Activated naive CD4-positive, alpha-beta T cell treated with anti-CD3 and anti-CD28 coated beads, Interleukin-2, amount 50 U/mL, for 24 hours (primary cell): ENCODE data around the gene CYBC1.
A peak's percentile ranks its signal among the peaks of the same experiment; 100 is the strongest.
"Not testable (repeated sequence)": the region's sequence is repeated elsewhere in the genome, so short reads cannot be mapped to it uniquely, and the experiment has no call there.

ENCODE experiments used
- H3K27ac Mint-ChIP-seq: one replicate; pipeline ENCODE4 v1.8.0; 2021; ENCODE audit warnings: mild to moderate bottlenecking, mixed read lengths
- H3K27me3 Mint-ChIP-seq: one replicate; pipeline ENCODE4 v1.8.0; 2021; ENCODE audit warnings: mixed read lengths
- H3K36me3 Mint-ChIP-seq: one replicate; pipeline ENCODE4 v1.8.0; 2021; ENCODE audit warnings: mixed read lengths
- H3K4me1 Mint-ChIP-seq: one replicate; pipeline ENCODE4 v1.8.0; 2021; ENCODE audit warnings: mixed read lengths
- H3K4me3 Mint-ChIP-seq: one replicate; pipeline ENCODE4 v1.8.0; 2021; ENCODE audit warnings: mild to moderate bottlenecking, mixed read lengths
- H3K9me3 Mint-ChIP-seq: one replicate; pipeline ENCODE4 v1.8.0; 2021; ENCODE audit warnings: mixed read lengths

CYBC1 gene

DNA sequence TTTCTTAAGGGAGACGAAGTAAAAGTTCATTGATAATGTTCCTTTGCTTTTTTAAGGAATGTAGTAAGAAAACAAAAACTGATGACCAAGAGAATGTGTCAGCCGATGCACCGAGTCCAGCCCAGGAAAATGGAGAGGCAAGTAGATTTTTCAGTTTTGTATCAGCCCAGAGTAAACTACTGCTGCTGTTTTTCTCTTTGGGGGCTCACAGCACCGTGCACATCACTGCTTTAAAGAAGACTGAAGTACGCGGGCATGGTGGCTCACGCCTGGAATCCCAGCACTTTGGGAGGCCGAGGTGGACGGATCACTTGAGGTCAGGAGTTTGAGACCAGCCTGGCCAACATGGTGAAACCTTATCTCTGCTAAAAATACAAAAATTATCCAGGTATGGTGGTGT is 9.4 kb upstream of the CYBC1 start:
- peaks cover 42% of the 10 kb centered on the region for H3K4me1 Mint-ChIP-seq
- H3K36me3 Mint-ChIP-seq: peaks cover 14% of the 10 kb centered on the region
- not testable (repeated sequence) for H3K27ac Mint-ChIP-seq, H3K4me3 Mint-ChIP-seq, H3K9me3 Mint-ChIP-seq, H3K27me3 Mint-ChIP-seq

DNA sequence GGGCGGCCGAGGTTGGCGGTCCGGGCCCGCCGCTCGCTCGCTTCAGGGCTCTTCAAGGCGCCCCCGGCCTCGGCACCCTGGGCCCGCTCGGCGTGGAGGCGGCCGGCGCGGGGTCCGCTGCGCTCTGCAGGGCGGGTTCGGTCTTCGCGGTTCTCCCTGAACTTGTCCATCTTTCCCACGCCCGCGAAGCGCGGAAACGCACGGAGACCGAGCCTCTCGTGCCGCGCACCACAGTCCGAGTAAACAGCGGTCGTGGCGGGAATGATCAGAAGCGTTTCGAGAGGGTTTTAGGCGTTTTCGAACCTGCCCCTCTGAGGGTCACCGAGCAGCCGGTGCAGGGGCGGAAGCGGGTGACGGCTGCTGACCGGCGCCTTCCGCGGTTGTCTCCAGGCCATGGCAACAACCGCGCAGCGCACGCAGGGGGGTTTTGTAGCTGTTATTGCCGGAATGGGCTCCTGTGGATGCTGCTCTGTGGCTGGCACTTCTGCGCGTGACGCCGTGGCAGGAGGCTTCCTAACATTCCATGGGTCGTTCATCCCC is 8.4 kb upstream of the CYBC1 start:
- Mint-ChIP-seq H3K9me3 (no peaks in the 10 kb centered on the region), H3K4me1 (peaks cover 36% of the 10 kb centered on the region), H3K27me3 (no peaks in the 10 kb centered on the region), H3K4me3 (peak overlapping the region; percentile 91), H3K27ac (no peak overlapping the region), H3K36me3 (peaks cover 8% of the 10 kb centered on the region)

- Mint-ChIP-seq H3K36me3 (peaks cover 8% of the 10 kb centered on the region), H3K4me3 (peak within 1 kb of the TSS; percentile 91), H3K27me3 (no peaks in the 10 kb centered on the region), H3K27ac (peak within 1 kb of the TSS; percentile 99), H3K4me1 (peaks cover 36% of the 10 kb centered on the region), H3K9me3 (no peaks in the 10 kb centered on the region)
Measured at GRCh38 chr17:82458179-82458884, 7.8 kb upstream of the CYBC1 start, which contains the start of gene NARF. Gene NARF (plus strand): TSS chr17:82458741. CDS start chr17:82458804, 63 bp downstream.

DNA sequence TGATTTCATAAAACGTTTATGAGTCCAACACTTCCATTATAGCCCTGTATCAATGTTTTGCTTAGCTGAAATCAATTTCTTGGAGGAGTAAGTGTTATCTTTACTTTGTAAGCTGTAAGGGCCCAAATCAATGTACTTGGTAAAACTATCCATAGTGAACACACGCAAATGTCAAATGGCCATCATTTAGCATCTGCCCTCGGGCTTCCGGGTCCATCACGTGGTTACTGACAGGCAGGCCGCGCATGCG is 7.3 kb upstream of the CYBC1 start:
- H3K9me3 Mint-ChIP-seq: no peaks in the 10 kb centered on the region
- H3K27ac Mint-ChIP-seq: peak overlapping the region; percentile 99

GRCh38 chr17:82457073-82457928 is 6.7 kb upstream of the CYBC1 start:
- H3K4me1 Mint-ChIP-seq: peaks cover 37% of the 10 kb centered on the region
- H3K27me3 Mint-ChIP-seq: no peaks in the 10 kb centered on the region
- H3K36me3 Mint-ChIP-seq: peaks cover 4% of the 10 kb centered on the region
- H3K9me3 Mint-ChIP-seq: no peaks in the 10 kb centered on the region
- H3K4me3 Mint-ChIP-seq: peak overlapping the region; percentile 91
- H3K27ac Mint-ChIP-seq: peak overlapping the region; percentile 99

More for the DNA sequence above, 7.3 kb upstream of the CYBC1 start:
- Mint-ChIP-seq H3K27me3 (no peaks in the 10 kb centered on the region), H3K4me1 (peaks cover 39% of the 10 kb centered on the region), H3K4me3 (peak overlapping the region; percentile 91), H3K36me3 (peaks cover 8% of the 10 kb centered on the region)

GRCh38 chr17:82453706-82454105 is 3.2 kb upstream of the CYBC1 start:
- H3K4me3 Mint-ChIP-seq, H3K27me3 Mint-ChIP-seq, H3K9me3 Mint-ChIP-seq, H3K36me3 Mint-ChIP-seq: not testable (repeated sequence)
- peak overlapping the region; percentile 65 for H3K27ac Mint-ChIP-seq
- H3K4me1 Mint-ChIP-seq: peaks cover 41% of the 10 kb centered on the region

DNA sequence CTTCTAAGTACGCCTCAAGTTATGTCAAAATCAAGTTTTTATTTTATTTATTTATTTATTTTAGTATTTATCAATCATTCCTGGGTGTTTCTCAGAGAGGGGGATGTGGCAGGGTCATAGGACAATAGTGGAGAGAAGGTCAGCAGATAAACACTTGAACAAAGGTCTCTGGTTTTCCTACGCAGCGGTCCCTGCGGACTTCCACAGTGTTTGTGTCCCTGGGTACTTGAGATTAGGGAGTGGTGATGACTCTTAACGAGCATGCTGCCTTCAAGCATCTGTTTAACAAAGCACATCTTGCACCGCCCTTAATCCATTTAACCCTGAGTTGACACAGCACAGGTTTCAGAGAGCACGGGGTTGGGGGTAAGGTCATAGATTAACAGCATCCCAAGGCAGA is 2.6 kb upstream of the CYBC1 start:
- not testable (repeated sequence) for H3K36me3 Mint-ChIP-seq, H3K27me3 Mint-ChIP-seq, H3K9me3 Mint-ChIP-seq
- peak overlapping the region; percentile 4 for H3K27ac Mint-ChIP-seq
- H3K4me1 Mint-ChIP-seq: peaks cover 42% of the 10 kb centered on the region
- H3K4me3 Mint-ChIP-seq: peak overlapping the region; percentile 15

GRCh38 chr17:82452162-82452561 is 1.6 kb upstream of the CYBC1 start:
- Mint-ChIP-seq H3K27me3 (no peaks in the 10 kb centered on the region), H3K9me3 (no peaks in the 10 kb centered on the region), H3K4me1 (peaks cover 39% of the 10 kb centered on the region), H3K4me3 (peak overlapping the region; percentile 97), H3K36me3 (peaks cover 1% of the 10 kb centered on the region), H3K27ac (peak overlapping the region; percentile 97)

- Mint-ChIP-seq H3K4me1 (peaks cover 45% of the 10 kb centered on the region), H3K4me3 (peak overlapping the region; percentile 97), H3K27me3 (no peaks in the 10 kb centered on the region), H3K36me3 (peaks cover 1% of the 10 kb centered on the region), H3K9me3 (no peaks in the 10 kb centered on the region), H3K27ac (peak overlapping the region; percentile 99)
Measured at GRCh38 chr17:82449883-82450356, 632 bp downstream of the CYBC1 start.

DNA sequence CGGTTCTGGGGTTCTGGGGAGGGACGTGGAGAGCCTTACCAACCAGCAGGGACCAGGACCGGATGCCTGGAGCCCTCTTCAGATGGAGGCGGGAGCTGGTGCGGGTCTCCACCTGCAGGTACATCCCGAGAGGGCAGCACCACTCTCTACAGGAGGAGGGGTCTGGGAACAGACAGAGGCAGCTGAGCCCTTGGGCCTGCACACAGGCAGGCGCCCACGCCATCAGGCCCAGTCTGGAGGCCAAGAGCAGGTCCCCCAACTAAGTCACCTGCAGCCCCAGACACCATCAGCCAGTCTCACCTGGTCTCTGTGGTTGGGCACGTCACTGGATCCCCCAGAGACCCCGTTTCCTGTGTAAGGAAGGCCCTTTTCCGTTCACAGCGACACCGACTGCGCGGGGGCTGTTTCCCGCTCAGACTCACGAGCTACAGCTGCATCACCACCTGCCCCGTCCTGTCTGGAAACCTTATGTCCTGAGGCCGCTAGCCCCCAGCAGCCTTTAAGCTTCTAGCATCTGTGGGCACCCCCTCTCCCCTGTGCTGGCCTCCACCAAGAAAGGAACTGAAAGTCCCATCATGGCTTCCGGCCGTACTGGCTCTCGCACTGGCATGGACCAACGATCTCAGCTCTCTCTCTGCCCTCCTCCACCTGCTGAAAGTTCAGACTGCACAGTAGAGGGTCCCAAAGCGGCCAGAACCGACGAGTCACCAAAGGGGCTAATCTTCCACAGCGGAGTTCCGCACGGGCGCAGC is 1.2 kb downstream of the CYBC1 start:
- Mint-ChIP-seq H3K4me1 (peaks cover 45% of the 10 kb centered on the region), H3K4me3 (peak overlapping the region; percentile 97), H3K27me3 (no peaks in the 10 kb centered on the region), H3K36me3 (peaks cover 1% of the 10 kb centered on the region), H3K27ac (peak overlapping the region; percentile 99), H3K9me3 (no peaks in the 10 kb centered on the region)

DNA sequence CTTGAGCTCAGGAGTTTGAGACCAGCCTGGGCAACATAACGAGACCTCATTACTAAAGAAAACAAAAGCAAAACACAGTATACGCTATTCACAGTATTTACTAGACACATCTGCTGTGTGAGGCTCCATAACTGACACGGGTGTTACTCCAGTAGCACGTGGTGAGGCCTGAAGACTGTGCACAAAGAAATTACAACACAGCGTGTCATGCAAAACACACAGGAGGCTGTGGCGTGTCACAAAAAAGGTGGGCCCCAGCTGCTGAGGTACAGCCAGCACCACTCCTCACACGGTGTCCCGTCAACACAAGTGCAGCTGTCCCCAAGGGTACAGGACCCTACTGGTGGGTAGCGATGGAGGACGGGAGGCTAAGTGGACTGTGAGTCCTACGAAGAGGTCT is 2.7 kb downstream of the CYBC1 start:
- Mint-ChIP-seq H3K4me1 (peaks cover 45% of the 10 kb centered on the region), H3K27ac (peak overlapping the region; percentile 93), H3K9me3 (no peaks in the 10 kb centered on the region), H3K36me3 (peaks cover 1% of the 10 kb centered on the region), H3K4me3 (peak overlapping the region; percentile 55), H3K27me3 (no peaks in the 10 kb centered on the region)

DNA sequence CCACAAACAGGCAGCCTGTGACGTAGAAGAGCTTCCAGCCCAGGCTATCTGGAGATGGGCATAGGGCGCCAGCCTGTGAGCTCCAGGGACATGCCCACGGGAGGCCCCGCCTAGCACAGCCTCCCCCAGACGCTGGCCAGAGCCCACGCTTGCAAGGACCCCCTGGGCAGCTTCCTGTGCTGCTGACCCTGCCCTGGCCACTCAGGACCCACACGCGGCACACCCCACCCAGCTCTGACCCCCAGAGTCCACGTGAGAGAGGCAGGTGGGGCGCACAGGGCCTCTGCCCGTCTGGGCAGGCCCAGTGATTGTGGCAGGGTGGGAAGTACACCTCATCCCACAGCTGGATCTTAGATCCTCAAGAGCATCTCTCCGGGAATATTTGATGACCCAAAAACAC is 3.9 kb downstream of the CYBC1 start:
- Mint-ChIP-seq H3K4me1 (peaks cover 36% of the 10 kb centered on the region), H3K27ac (peak overlapping the region; percentile 90), H3K9me3 (no peaks in the 10 kb centered on the region), H3K4me3 (no peak overlapping the region), H3K27me3 (no peaks in the 10 kb centered on the region), H3K36me3 (peaks cover 1% of the 10 kb centered on the region)

DNA sequence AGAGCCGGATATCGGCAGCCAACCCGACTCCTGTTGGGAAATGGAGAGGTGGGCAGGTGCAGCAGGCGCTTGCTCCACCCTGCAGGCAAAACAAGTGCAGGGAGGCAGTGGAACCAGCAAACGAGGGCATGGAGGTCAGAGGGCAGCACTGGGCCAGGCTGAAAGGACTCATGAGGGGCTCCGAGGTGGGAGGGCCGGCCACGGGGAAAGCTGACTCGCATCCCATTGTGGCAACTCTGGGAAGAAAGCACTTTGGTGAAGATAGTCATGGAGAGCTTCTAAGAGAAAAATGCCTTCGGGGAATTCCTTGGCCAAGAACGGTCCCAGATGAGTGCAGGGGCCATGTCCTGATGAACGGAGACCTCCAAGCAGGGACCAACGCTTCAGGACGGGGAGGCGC is 4.4 kb downstream of the CYBC1 start:
- Mint-ChIP-seq H3K9me3 (no peaks in the 10 kb centered on the region), H3K4me1 (peaks cover 31% of the 10 kb centered on the region), H3K4me3 (no peak overlapping the region), H3K27me3 (no peaks in the 10 kb centered on the region), H3K36me3 (peaks cover 1% of the 10 kb centered on the region), H3K27ac (no peak overlapping the region)

DNA sequence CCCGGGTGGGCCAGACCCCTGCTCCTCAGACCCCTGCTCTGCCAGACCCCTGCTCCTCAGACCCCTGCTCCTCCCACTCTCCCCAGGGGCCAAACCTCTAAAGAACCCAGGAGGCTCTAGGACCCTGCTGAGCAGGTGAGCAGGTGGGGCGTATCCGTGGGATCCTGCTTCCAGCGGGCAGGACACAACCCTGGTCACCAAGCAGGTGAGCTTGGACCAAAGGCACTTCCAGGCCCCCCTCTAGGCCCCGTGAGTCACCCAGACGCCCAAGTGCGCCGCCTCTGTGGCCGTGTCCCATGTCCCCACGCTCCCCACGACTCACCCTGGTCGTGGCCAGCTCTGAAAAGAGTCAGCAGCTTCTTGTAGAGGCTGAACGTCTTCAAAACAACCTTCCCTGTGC is 5.0 kb downstream of the CYBC1 start:
- Mint-ChIP-seq H3K4me3 (no peak overlapping the region), H3K9me3 (no peaks in the 10 kb centered on the region), H3K27me3 (no peaks in the 10 kb centered on the region), H3K4me1 (peaks cover 26% of the 10 kb centered on the region), H3K27ac (no peak overlapping the region), H3K36me3 (peaks cover 1% of the 10 kb centered on the region)

DNA sequence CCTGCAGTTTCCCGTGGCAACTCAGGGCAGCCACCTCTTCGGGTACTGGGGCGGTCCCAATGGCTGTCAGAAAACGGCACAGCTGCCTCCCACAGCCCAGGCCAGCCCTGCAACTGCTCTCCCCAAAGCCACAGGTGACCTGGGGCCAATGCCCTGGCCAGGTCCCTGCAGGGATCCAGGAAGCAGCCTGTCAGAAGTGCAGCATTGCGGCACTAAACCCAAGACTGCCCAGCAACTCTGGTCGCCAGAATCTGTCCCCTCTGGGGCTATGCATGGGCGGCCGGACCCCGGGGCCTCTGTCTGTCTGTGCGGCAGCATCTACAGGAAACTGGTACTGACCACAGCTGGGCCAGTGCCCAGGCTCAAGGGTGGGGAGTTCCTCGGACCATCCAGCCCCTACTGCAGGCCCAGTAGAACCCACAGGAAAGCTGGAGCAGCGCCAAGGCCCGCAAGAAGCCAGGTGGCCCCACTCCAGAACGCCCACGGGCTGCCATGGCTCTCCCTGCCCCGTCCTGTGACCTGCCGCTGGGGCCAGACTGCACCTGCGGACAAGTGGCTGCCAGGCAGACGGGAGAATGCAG is 5.5 kb downstream of the CYBC1 start:
- Mint-ChIP-seq H3K9me3 (no peaks in the 10 kb centered on the region), H3K27ac (no peak overlapping the region), H3K4me1 (peaks cover 26% of the 10 kb centered on the region), H3K36me3 (peaks cover 1% of the 10 kb centered on the region), H3K27me3 (no peaks in the 10 kb centered on the region), H3K4me3 (no peak overlapping the region)
